Panc1 (cell line): ENCODE results near the gene GLI1. TPM values are rescaled to one million over a fixed set of nuclear protein-coding genes. Genes with fewer than 3 reads are reported as not detected.

Source experiments
- ATAC-seq: fragments of 200-7000 bp; cut with Tn5 transposase; 2 replicates; pipeline ENCODE4 v1.9.1; 2020; ENCODE audit warnings: mild to moderate bottlenecking, moderate library complexity
- BruUV-seq: library from RNA; stranded (reverse); fragments of 400-500 nt; replicated peaks from 2 replicates; lab custom pipeline; 2021; lab: Mats Ljungman, UMichigan
- CTCF ChIA-PET: fragments of 300-600 bp; sonication (Branson Sonifier 250); formaldehyde crosslinking; loops from one replicate; lab custom pipeline; 2022; ENCODE audit warnings: antibody characterized with exemption; lab: Charles Lee
- POLR2A ChIA-PET: fragments of 300-600 bp; sonication (Branson Sonifier 250); formaldehyde crosslinking; loops from one replicate; lab custom pipeline; 2022; ENCODE audit warnings: antibody characterized with exemption; lab: Charles Lee
- DNase-seq: peaks from one replicate; pipeline ENCODE4 v3.0.0-alpha.2; 2010; ENCODE audit warnings: low read depth, low spot score
- H3K27ac ChIP-seq: 2 replicates; pipeline ENCODE4 v1.5.1; 2011; ENCODE audit warnings: mild to moderate bottlenecking, low read length, inconsistent platforms
- H3K27me3 ChIP-seq: fragments of 200-500 bp; sonication (Bioruptor generic); 2 replicates; pipeline ENCODE4 v1.6.0; 2014; ENCODE audit warnings: low read length, inconsistent platforms; ENCODE audit not compliant: control insufficient read depth, insufficient read depth
- H3K36me3 ChIP-seq: fragments of 200-500 bp; sonication (Bioruptor generic); 2 replicates; pipeline ENCODE4 v1.5.1; 2014; ENCODE audit warnings: inconsistent platforms, mild to moderate bottlenecking, low read length, moderate library complexity; ENCODE audit not compliant: control insufficient read depth, insufficient read depth
- H3K4me1 ChIP-seq: 2 replicates; pipeline ENCODE4 v1.5.1; 2011; ENCODE audit warnings: inconsistent platforms, mild to moderate bottlenecking, low read length, moderate library complexity; ENCODE audit not compliant: control insufficient read depth, insufficient read depth
- H3K4me3 ChIP-seq, 2 experiments: 2 replicates each; pipeline ENCODE4 v1.5.1; 2011 to 2012; ENCODE audit warnings: low read depth in 2 of 2, low read length in 2 of 2, mild to moderate bottlenecking in 2 of 2, inconsistent platforms in 1 of 2, moderate library complexity in 1 of 2
- H3K9me3 ChIP-seq: fragments of 200-500 bp; sonication (Bioruptor generic); 2 replicates; pipeline ENCODE4 v1.5.1; 2014; ENCODE audit warnings: low read depth, mild to moderate bottlenecking, inconsistent platforms, low read length, moderate library complexity; ENCODE audit not compliant: control insufficient read depth, insufficient read depth
- CTCF ChIP-seq: fragments of 450-650 bp; IDR thresholded peaks from 2 replicates; pipeline ENCODE4 v1.5.1; 2017; ENCODE audit warnings: mild to moderate bottlenecking
- POLR2AphosphoS5 ChIP-seq: IDR thresholded peaks from 2 replicates; pipeline ENCODE4 v1.6.1; 2012; ENCODE audit warnings: mild to moderate bottlenecking, low read depth, low read length, moderate library complexity
- REST ChIP-seq, 2 experiments: IDR thresholded peaks; 2 replicates each; pipeline ENCODE4 v1.6.1; 2011 to 2012; ENCODE audit warnings: low read depth in 2 of 2, control low read depth in 1 of 2, low read length in 1 of 2, mild to moderate bottlenecking in 1 of 2, moderate library complexity in 1 of 2; ENCODE audit not compliant: insufficient read depth in 1 of 2
- SIN3A ChIP-seq: IDR thresholded peaks from 2 replicates; pipeline ENCODE4 v1.6.1; 2012; ENCODE audit warnings: low read depth, mild to moderate bottlenecking, low read length, moderate library complexity, borderline replicate concordance; ENCODE audit not compliant: insufficient read depth
- TCF7L2 ChIP-seq: IDR thresholded peaks from 2 replicates; pipeline ENCODE4 v1.6.1; 2011; ENCODE audit warnings: mild to moderate bottlenecking, low read depth, low read length, inconsistent platforms
- in situ Hi-C: cut with HindIII; loops from 2 replicates; pipeline ENCODE4 v1.10.0; 2016; ENCODE audit warnings: low sequenced_read_pairs, low pct_unique_long_range_greater_than_20kb
- intact Hi-C: fragments of 100-400 bp; cut with micrococcal nuclease; formaldehyde crosslinking; loops from one replicate; pipeline ENCODE4 v1.10.0; 2022; ENCODE audit not compliant: unreplicated experiment
- total RNA-seq: library from RNA; stranded (reverse); gene quantifications from one replicate; pipeline ENCODE4 v1.2.1, GENCODE V29; 2021; ENCODE audit not compliant: unreplicated experiment

The GLI1 gene
- total RNA-seq, 1 experiment from 2014 or later: 6.5 TPM

GRCh38 chr12:57487055-57487596 lies 27.5 kb downstream of the GLI1 start:
- in situ Hi-C loops (no loop called here), intact Hi-C loops (no loop called here)
- ATAC-seq (no peak), DNase-seq (no peak)
- no peak for TF ChIP-seq REST (IDR thresholded peaks at IDR 0.05; ENCODE audit: insufficient read depth in 1 of 2, low read depth in 2 of 2, low read length in 1 of 2)
- TF ChIP-seq TCF7L2: no peak
- TF ChIP-seq POLR2AphosphoS5: no peak
- TF ChIP-seq SIN3A: no peak
- no peak for TF ChIP-seq CTCF
- Histone ChIP-seq H3K9me3 (no peaks in the 10 kb centered on the region), H3K36me3 (peaks cover 12% of the 10 kb centered on the region; the same call in 1 of the 2 replicates), H3K27me3 (no peaks in the 10 kb centered on the region), H3K27ac (peak overlapping the region; percentile 78), H3K4me3 (peak overlapping the region; percentile 95 to 99), H3K4me1 (peaks cover 12% of the 10 kb centered on the region; the same call in 1 of the 2 replicates)
- ChIA-PET POLR2A (no interaction called here), CTCF (interaction anchor here (0.6 kb wide), 1 partner anchor 32 kb away, joined by 3 read pairs; the partner anchor contains the start of gene INHBE)
- BruUV-seq: no TSS peak

- TF ChIP-seq TCF7L2 (peak; percentile 63; the same call in 1 of the 2 replicates), REST (IDR thresholded peaks at IDR 0.05; ENCODE audit: insufficient read depth in 1 of 2, low read depth in 2 of 2, low read length in 1 of 2) (no peak), SIN3A (peak; percentile 96; the same call in 1 of the 2 replicates), POLR2AphosphoS5 (peak; percentile 91), CTCF (peak; percentile 53)
- ChIA-PET CTCF (no interaction called here), POLR2A (no interaction called here)
- no peaks in the 10 kb centered on the region for H3K27me3 ChIP-seq
- peak within 1 kb of the TSS; percentile 98 for H3K27ac ChIP-seq
- no peaks in the 10 kb centered on the region for H3K9me3 ChIP-seq
- peak; percentile 96 for DNase-seq
- peak; percentile 99 for ATAC-seq
- BruUV-seq: no TSS peak
- intact Hi-C loops: no loop called here
- in situ Hi-C loops: no loop called here
- H3K4me1 ChIP-seq: peaks cover 12% of the 10 kb centered on the region; the same call in 1 of the 2 replicates
- peak within 1 kb of the TSS; percentile 95 to 99 for H3K4me3 ChIP-seq
- peaks cover 14% of the 10 kb centered on the region; the same call in 1 of the 2 replicates for H3K36me3 ChIP-seq
Measured at GRCh38 chr12:57487597-57488401, 28.2 kb downstream of the GLI1 start, which contains the start of gene MARS1. TSS of gene MARS1 (plus strand) at chr12:57488068. CDS start at chr12:57488091, 23 bp downstream.
